Smooth muscle cell (in vitro differentiated cells): Measurements from ENCODE around the gene COBL. TPM values are rescaled to one million over a fixed set of nuclear protein-coding genes. Genes with fewer than 3 reads are reported as not detected.

Experiments
- DNase-seq: peaks from one replicate; lab custom pipeline; 2025; ENCODE audit not compliant: unreplicated experiment; lab: John Stamatoyannopoulos, UW
- H2AFZ ChIP-seq: fragments of 200-600 bp; sonication (generic); 2 replicates; pipeline ENCODE4 v1.6.0; 2016; ENCODE audit warnings: antibody characterized with exemption, low read depth, mild to moderate bottlenecking
- H3F3A ChIP-seq: fragments of 200-600 bp; sonication (generic); 2 replicates; pipeline ENCODE4 v1.6.0; 2017; ENCODE audit warnings: antibody characterized with exemption, low read depth
- H3K27ac ChIP-seq: fragments of 200-600 bp; sonication (generic); 2 replicates; pipeline ENCODE4 v1.5.1; 2016; ENCODE audit warnings: low read depth, mild to moderate bottlenecking
- H3K27me3 ChIP-seq: fragments of 200-600 bp; sonication (generic); 2 replicates; pipeline ENCODE4 v1.6.1; 2016; ENCODE audit warnings: low read depth, mild to moderate bottlenecking
- H3K36me3 ChIP-seq: fragments of 200-600 bp; sonication (generic); 2 replicates; pipeline ENCODE4 v1.5.1; 2016; ENCODE audit warnings: low read depth
- H3K4me1 ChIP-seq: fragments of 200-600 bp; sonication (generic); 2 replicates; pipeline ENCODE4 v1.5.1; 2016; ENCODE audit warnings: low read depth
- H3K4me2 ChIP-seq: fragments of 200-600 bp; sonication (generic); 2 replicates; pipeline ENCODE4 v1.6.0; 2016; ENCODE audit warnings: mild to moderate bottlenecking
- H3K4me3 ChIP-seq: fragments of 200-600 bp; sonication (generic); 2 replicates; pipeline ENCODE4 v1.5.1; 2016; ENCODE audit warnings: mild to moderate bottlenecking
- H3K79me2 ChIP-seq: fragments of 200-600 bp; sonication (generic); 2 replicates; pipeline ENCODE4 v1.6.0; 2016; ENCODE audit warnings: low read depth, mild to moderate bottlenecking
- H3K9ac ChIP-seq: fragments of 200-600 bp; sonication (generic); 2 replicates; pipeline ENCODE4 v1.6.0; 2016; ENCODE audit warnings: low read depth
- H3K9me3 ChIP-seq: fragments of 200-600 bp; sonication (generic); replicated peaks from 2 replicates; pipeline ENCODE4 v1.5.1; 2016; ENCODE audit warnings: low read depth
- H4K20me1 ChIP-seq: fragments of 200-600 bp; sonication (generic); 2 replicates; pipeline ENCODE4 v1.6.0; 2016; ENCODE audit warnings: low read depth
- CTCF ChIP-seq: fragments of 200-600 bp; sonication (generic); IDR thresholded peaks from 2 replicates; pipeline ENCODE4 v1.5.1; 2017; ENCODE audit warnings: borderline replicate concordance, mild to moderate bottlenecking, antibody characterized with exemption; ENCODE audit not compliant: insufficient read depth, poor library complexity, severe bottlenecking
- WGBS: methylation state at CpG from one replicate; pipeline ENCODE4 v1.1.7; 2016; ENCODE audit warnings: low lambda C conversion rate; 5-methylcytosine and 5-hydroxymethylcytosine counted together
- polyA plus RNA-seq: library from polyadenylated mRNA; unstranded; fragments of >200 nt; fragmentation: Nextera tagmentation; extraction: Ambion mirVana; gene quantifications from 2 replicates; pipeline ENCODE4 v1.2.1, GENCODE V29; 2016
- total RNA-seq: library from RNA; depleted of rRNA; stranded (reverse); fragments of >200 nt; gene quantifications from 2 replicates; pipeline ENCODE4 v1.2.3, GENCODE V29; 2014

COBL gene
- total and polyA plus RNA-seq, 2 experiments from 2014 or later = 0.47 to 2.8 TPM

GRCh38 chr7:51140199-51141164, 176.1 kb downstream of the COBL start:
- DNase-seq = no peak
- Histone ChIP-seq H3F3A (no peaks in the 10 kb centered on the region), H3K36me3 (no peaks in the 10 kb centered on the region), H3K9me3 (no peaks in the 10 kb centered on the region), H3K27me3 (no peaks in the 10 kb centered on the region), H3K27ac (no peak overlapping the region), H3K4me3 (no peak overlapping the region), H3K9ac (no peak overlapping the region), H3K4me2 (no peak overlapping the region), H3K4me1 (no peaks in the 10 kb centered on the region), H2AFZ (no peak overlapping the region), H4K20me1 (no peaks in the 10 kb centered on the region), H3K79me2 (no peaks in the 10 kb centered on the region)
- TF ChIP-seq CTCF = no peak
- 90% methylated on average over 15 of the region's 15 CpGs for WGBS

DNA sequence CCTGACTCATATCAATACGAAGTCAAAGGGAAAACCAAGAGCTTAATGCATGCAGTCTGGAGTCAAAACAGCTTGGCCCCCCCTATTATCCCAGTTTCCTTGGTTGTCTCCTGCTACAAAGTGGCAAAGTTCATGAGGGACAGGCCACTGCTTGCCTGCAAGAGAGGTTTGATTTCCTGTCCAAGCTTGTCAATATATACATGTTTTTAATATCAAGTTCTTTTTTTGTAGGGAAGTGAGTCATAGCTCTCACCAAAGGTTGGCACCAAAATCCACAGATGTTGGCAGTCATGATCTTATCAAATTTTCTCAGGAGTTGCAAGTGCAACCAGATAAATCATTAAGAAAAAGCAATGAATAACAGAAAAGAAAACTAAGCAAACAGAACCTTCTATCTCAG, 176.8 kb downstream of the COBL start:
- H3K27ac ChIP-seq = no peak overlapping the region
- no peak overlapping the region for H3K4me2 ChIP-seq
- TF ChIP-seq CTCF = no peak
- 59% methylated on average over 1 of the region's 1 CpG for WGBS
- no peak for DNase-seq
- H3F3A ChIP-seq = no peaks in the 10 kb centered on the region
- no peak overlapping the region for H3K4me3 ChIP-seq
- H3K27me3 ChIP-seq = no peaks in the 10 kb centered on the region
- H3K79me2 ChIP-seq = no peaks in the 10 kb centered on the region
- no peaks in the 10 kb centered on the region for H4K20me1 ChIP-seq
- no peaks in the 10 kb centered on the region for H3K36me3 ChIP-seq
- H2AFZ ChIP-seq = no peak overlapping the region
- H3K9me3 ChIP-seq = no peaks in the 10 kb centered on the region
- no peaks in the 10 kb centered on the region for H3K4me1 ChIP-seq
- no peak overlapping the region for H3K9ac ChIP-seq

GRCh38 chr7:51138123-51139085, 178.2 kb downstream of the COBL start:
- no peak overlapping the region for H3K9ac ChIP-seq
- H3F3A ChIP-seq = no peaks in the 10 kb centered on the region
- H3K27me3 ChIP-seq = no peaks in the 10 kb centered on the region
- no peak overlapping the region for H2AFZ ChIP-seq
- H3K79me2 ChIP-seq = no peaks in the 10 kb centered on the region
- no peak for DNase-seq
- H3K4me2 ChIP-seq = no peak overlapping the region
- WGBS = 85% methylated on average over 10 of the region's 10 CpGs
- H4K20me1 ChIP-seq = no peaks in the 10 kb centered on the region
- H3K4me3 ChIP-seq = no peak overlapping the region
- H3K4me1 ChIP-seq = no peaks in the 10 kb centered on the region
- no peaks in the 10 kb centered on the region for H3K36me3 ChIP-seq
- no peak for TF ChIP-seq CTCF
- H3K9me3 ChIP-seq = no peaks in the 10 kb centered on the region
- H3K27ac ChIP-seq = no peak overlapping the region
